Lung microvascular endothelial cell (primary cell): ENCODE results near the gene CIB4. TPM values are rescaled to one million over a fixed set of nuclear protein-coding genes. Genes with fewer than 3 reads are reported as not detected.

Source experiments
- DNase-seq, 2 donors: peaks; one replicate each; pipeline versions ENCODE4 v3.0.0 to v3.0.0-alpha.2; 2010; ENCODE audit warnings: low read depth in 2 of 2
- total RNA-seq: library from RNA; depleted of rRNA; stranded (reverse); fragments of >200 nt; gene quantifications from 2 replicates; pipeline ENCODE4 v1.2.1, GENCODE V29; 2014

Gene CIB4
- total RNA-seq, 1 donor from 2014 or later, result not detected

- no peak for DNase-seq
Measured at GRCh38 chr2:26644188-26644835, 3.1 kb upstream of the CIB4 start.

- DNase-seq, result no peak
Measured at GRCh38 chr2:26642429-26642828, 1.3 kb upstream of the CIB4 start.

DNA sequence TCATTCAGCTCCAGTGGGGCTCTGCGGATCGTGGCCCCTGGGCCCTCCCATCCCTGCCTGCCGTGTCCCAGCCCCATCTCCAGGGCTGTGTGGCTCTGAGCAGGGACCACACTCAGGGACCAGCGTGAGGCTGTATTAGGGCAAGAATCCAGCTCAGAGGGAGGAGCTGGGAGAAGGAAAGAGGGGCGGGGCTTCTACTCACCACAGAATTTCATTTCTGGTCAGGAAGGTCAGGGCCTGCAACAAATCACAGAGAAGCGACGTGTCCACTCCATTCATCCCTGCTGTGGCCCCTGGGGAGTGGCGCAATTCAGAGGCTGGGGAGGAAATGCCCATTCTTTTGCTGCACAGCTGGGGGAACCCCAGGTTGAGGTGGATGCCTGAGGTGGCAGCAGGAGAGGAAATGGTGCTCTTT, 828 bp downstream of the CIB4 start:
- peak; percentile 41 to 63 for DNase-seq

DNA sequence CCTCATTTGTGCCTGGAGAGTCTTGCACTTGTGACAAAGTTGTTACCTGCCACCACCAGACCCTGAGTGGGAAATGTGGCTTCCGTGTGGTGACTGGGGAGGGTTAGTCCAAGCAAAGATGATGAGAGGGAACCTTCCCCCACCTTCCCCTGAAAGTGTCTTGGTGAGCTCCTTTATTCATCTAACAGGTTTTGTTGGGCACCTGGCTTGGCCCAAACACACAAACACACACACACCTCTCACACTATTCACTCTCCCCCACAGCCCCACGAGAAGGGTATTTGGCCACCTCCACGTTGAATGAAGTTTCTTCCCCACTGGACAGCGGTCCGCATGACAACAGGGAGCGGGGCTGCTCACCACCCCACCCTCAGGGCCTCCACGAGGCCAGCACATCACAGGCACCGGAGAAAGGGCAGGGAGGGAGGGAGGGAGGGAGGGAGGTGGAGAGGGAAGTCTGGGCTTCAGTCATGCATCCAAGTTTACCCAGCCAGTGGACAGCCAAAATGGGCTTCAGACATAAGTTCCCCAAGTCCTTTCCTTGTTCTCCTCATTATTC, 1.4 kb downstream of the CIB4 start:
- DNase-seq, result no peak

- no peak for DNase-seq
Measured at GRCh38 chr2:26637811-26638310, 3.3 kb downstream of the CIB4 start.

GRCh38 chr2:26636935-26637334, 4.2 kb downstream of the CIB4 start:
- no peak for DNase-seq

- no peak for DNase-seq
Measured at GRCh38 chr2:26635401-26635800, 5.8 kb downstream of the CIB4 start.

DNA sequence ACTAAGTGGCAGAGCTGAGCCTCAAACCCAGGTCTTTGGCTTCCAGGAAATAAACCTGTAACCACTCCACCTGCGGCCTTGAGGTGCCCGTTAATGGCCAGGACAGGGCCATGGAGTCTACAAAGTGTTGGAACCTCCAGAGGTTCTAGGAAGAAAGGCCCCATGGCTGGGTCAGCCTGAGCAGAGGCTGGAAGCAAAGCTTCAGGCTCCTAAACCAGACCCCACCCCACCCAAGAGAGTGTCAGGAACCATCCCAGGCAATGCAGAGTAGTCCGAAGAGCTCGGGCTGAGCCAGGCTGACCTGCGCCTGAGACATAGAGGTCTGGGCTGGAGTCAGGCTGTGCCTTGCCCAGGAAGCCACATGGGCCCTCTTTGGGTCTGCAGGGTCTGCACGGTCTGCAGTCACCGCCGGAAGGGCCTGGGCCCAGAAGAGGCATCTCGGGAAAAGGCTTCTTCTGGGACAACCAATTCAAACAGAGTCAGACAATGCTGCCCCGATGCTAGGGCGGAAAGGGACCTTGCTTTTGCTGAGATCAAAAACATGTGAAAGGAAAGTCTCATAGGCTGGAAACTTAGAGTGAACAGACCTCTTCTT, 6.4 kb downstream of the CIB4 start:
- no peak for DNase-seq

DNA sequence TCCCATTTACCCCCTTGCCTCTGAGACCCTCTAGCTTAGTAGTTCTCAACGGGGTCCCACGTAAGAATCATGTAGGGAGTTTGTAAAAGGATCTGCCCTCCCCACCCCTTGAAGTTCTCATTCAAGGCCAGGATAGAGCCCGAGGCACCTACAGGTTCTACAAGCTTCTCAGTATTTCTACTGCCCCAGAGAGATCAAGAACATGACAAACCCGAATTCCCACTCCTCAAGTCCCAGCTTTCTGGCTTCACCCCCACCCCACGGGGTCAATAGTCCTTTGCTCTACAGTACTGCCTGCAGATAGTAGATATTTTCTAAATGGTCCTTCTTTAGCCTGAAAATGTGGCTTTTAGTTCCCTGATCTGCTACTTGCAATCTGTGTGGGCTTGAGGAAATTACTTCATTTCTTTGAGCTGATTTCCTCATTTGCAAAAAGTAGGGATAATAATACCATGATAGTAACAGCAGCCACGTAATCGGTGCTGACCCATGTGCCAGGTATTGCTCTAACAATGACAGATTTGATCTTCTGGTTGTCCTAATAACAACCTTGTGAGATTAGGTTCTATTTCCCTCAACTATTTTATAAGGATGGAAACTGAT, 7.1 kb downstream of the CIB4 start:
- DNase-seq, result no peak

GRCh38 chr2:26633351-26633945, 7.7 kb downstream of the CIB4 start:
- DNase-seq, result no peak

DNA sequence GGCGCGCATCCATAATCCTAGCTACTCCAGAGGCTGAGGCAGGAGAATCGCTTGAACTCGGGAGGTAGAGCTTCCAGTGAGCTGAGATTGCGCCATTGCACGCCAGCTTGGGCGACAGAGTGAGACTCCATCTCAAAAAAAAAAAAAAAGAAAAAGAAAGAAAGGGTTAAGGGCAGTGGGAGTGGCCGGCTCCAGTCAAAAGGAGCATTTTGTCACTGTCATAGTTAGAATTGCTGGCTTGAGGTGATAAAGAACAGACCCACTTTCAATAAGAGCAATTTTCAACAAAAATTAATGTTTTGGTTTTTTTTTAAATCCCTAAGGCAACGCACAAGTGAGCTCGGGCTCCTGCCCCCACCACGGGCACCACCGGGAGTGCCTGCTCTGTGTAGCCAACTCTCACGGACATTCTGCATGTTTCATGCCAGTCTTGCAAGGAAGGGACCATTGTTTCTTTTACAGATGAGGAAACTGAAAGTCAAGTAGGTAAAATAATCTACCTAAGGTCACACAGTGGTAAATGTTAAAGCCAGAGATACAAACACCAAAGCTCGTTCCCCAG, 8.5 kb downstream of the CIB4 start:
- DNase-seq, result no peak

DNA sequence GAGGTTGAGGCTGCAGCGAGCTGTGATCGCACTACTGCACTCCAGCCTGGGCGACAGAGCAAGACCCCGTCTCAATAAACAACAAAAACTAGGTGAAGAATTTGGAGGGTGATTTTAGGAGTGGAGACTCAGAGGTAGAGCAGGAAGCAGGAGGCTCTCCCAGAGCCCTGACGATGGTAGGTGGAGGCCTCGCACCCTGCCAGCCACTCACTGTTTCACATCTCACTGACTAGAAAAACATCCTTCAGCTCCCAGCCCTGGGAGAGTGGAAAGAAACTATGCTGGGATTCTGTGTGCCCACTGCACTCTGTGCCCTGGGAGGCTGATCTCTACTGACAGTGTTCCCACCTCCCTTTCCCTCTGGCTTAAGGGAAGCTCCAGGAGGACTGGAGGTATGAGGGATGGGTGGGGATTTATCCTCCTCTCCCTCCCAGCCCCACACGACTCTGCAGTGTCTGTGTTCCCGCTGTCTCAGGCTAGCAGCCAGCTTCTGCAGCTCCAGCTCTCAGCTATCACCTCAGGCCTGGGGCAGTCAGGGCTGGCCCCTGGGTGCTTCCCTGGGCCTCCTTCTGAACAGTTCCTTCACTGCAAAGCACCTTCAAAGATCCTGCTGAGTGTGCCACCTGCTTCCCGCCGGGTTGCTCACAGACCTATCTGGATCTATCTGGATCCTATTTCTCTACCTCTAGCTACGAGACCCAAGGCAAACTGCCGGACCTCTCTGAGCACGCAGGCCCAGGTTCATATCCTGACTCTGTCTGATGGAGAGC, 9.6 kb downstream of the CIB4 start:
- DNase-seq, result no peak

GRCh38 chr2:26630669-26631360, 10.4 kb downstream of the CIB4 start:
- DNase-seq, result no peak

GRCh38 chr2:26630235-26630634, 10.9 kb downstream of the CIB4 start:
- DNase-seq, result no peak

- DNase-seq, result no peak
Measured at GRCh38 chr2:26629751-26630150, 11.4 kb downstream of the CIB4 start.

DNA sequence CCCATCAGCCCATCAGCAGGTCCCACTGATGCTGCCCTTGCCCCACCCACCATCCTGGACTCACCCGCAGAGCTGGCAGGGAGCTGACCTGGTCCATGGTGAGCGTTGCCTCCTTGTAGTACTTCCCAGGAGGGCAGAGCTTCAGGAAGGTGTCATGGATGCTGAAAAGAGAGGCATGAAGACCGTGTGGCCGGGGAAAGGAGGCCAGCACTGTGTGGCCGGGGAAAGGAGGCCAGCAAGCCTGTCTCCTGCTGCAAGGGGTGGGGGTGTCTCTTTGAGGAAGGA, 11.9 kb downstream of the CIB4 start:
- no peak for DNase-seq

GRCh38 chr2:26628561-26629345, 12.4 kb downstream of the CIB4 start:
- no peak for DNase-seq

DNA sequence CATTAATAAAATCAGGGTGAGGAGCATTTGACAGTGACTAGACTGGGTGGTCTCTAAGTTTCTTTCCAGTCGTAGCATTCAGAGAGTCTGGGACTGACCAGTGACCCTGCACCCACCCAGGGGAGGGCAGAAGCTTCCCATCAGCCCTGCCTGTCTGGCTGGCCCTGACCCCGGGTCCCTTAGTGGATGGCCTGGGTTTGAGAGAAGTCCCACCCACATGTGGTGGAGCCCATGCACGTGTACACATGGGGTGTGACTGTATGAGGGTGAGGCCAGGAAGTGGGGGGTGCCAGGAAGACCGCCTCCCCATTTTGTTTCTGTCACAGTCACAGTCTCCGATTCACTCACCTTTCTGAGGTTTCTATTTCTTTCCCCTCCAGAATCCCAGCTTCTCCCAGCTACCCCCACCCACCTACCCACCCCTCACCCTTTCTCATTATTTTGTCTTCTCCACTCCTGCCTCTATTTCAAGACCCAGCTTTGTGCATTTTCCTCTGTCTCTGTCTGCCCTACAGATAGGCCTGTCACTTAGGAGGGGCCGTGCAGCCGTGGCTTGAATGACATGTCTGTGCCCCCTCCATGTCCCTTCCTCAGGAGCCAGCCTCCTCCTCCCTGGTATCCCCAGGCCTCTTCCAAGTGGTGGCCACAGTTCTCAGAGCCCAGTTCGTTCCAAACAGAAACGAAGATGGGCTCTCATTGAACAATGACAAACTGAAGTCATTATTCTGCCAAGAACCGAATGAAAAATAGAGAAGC, 13.6 kb downstream of the CIB4 start:
- DNase-seq, result no peak

DNA sequence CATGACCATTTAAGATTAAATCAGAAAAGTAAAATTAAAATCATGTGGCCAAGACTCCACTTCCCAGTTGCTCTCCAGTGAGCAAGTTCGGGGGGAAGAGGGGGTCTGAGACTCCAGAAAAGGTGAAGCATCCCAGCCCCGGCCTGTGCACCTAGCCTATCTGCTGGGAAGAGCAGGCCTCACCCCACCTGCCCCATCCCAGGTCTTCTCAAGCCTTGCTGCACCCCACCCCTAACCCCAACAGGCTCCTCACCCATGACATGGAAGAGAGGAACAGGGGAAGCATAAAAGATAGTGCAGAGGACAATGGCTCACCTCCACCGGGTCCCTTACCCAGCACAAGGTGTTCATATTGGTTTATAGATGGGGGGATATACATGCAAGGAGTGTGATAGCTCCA, 14.6 kb downstream of the CIB4 start:
- no peak for DNase-seq
